IMR-90 (cell line): ENCODE data around the gene SLC6A3.

Experiments used
- CEBPB ChIP-seq: IDR thresholded peaks from 2 replicates; pipeline ENCODE4 v1.6.1; 2012; ENCODE audit warnings: low read depth, low read length, improper control_type of control experiment
- CHD1 ChIP-seq: IDR thresholded peaks from 2 replicates; pipeline ENCODE4 v1.6.1; 2012; ENCODE audit warnings: low read depth, low read length, improper control_type of control experiment
- CTCF ChIP-seq: conservative IDR thresholded peaks from 2 replicates; pipeline ENCODE4 v1.5.1; 2012; ENCODE audit warnings: mild to moderate bottlenecking, low read depth, low read length, improper control_type of control experiment
- FOS ChIP-seq: fragments of 150-350 bp; IDR thresholded peaks from 2 replicates; pipeline ENCODE4 v1.6.1; 2016; ENCODE audit warnings: low read depth, low read length
- MAFK ChIP-seq: IDR thresholded peaks from 2 replicates; pipeline ENCODE4 v1.6.1; 2012; ENCODE audit warnings: low read depth, low read length, improper control_type of control experiment
- MAZ ChIP-seq: IDR thresholded peaks from 2 replicates; pipeline ENCODE4 v1.6.1; 2012; ENCODE audit warnings: low read depth, mild to moderate bottlenecking, low read length, improper control_type of control experiment, moderate library complexity, borderline replicate concordance
- MXI1 ChIP-seq: IDR thresholded peaks from 2 replicates; pipeline ENCODE4 v1.6.1; 2012; ENCODE audit warnings: low read depth, mild to moderate bottlenecking, low read length, moderate library complexity, borderline replicate concordance
- NFE2L2 ChIP-seq: fragments of 150-350 bp; IDR thresholded peaks from 2 replicates; pipeline ENCODE4 v1.6.1; 2016; ENCODE audit warnings: low read depth, mild to moderate bottlenecking, low read length
- POLR2A ChIP-seq: IDR thresholded peaks from 2 replicates; pipeline ENCODE4 v1.6.1; 2012; ENCODE audit warnings: mild to moderate bottlenecking, low read depth, low read length
- RAD21 ChIP-seq: IDR thresholded peaks from 2 replicates; pipeline ENCODE4 v1.6.1; 2012; ENCODE audit warnings: low read length, improper control_type of control experiment
- SMC3 ChIP-seq: fragments of 150-350 bp; IDR thresholded peaks from 2 replicates; pipeline ENCODE4 v1.6.1; 2016; ENCODE audit warnings: low read depth, mild to moderate bottlenecking, antibody characterized with exemption, low read length, moderate library complexity
- TF ChIP-seq, protein P1 (sequence below): fragments of 150-350 bp; IDR thresholded peaks from 2 replicates; pipeline ENCODE4 v1.6.1; 2017; ENCODE audit warnings: mild to moderate bottlenecking, antibody characterized with exemption, low read length, low read depth

DNA sequence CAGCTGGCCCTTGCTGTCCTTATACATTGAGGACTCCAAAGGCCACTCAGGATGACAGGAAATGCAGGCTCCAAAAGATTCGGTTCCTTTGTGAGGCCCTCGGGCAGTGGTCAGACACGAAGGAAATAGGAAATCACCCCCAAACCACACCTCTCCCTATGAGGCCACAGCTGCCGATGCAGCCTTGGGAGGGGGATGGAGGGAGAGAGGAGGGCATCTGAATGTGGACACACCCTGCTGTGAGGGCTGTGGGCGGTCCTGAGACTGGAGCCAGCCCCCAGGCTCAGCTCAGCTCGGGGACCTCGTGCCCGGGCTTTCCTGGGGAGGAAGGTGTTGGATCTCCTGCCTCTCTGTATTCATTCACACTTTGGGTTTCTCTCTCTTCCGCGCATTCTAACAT is 97.7 kb downstream of the SLC6A3 start:
- no peak for TF ChIP-seq CTCF
- no peak for TF ChIP-seq POLR2A
- TF ChIP-seq NFE2L2 = no peak
- no peak for TF ChIP-seq RAD21
- TF ChIP-seq, protein P1, sequence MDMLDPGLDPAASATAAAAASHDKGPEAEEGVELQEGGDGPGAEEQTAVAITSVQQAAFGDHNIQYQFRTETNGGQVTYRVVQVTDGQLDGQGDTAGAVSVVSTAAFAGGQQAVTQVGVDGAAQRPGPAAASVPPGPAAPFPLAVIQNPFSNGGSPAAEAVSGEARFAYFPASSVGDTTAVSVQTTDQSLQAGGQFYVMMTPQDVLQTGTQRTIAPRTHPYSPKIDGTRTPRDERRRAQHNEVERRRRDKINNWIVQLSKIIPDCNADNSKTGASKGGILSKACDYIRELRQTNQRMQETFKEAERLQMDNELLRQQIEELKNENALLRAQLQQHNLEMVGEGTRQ = no peak
- no peak for TF ChIP-seq MXI1
- TF ChIP-seq CEBPB = no peak
- TF ChIP-seq FOS = no peak
- TF ChIP-seq MAZ = no peak
- TF ChIP-seq MAFK = no peak
- TF ChIP-seq SMC3 = no peak
- no peak for TF ChIP-seq CHD1
